Adrenal gland (tissue), 12 donors: ENCODE measurements around the gene LRRC26. TPM values are rescaled to one million over a fixed set of nuclear protein-coding genes. Genes with fewer than 3 reads are reported as not detected.

Experiments used
- DNase-seq, 7 donors: peaks; one replicate each; pipeline ENCODE4 v3.0.0-alpha.2; 2019 to 2020
- H3K27ac ChIP-seq, 5 donors: fragments of 200-600 bp; sonication (generic) in 4 of 5; 1 replicate in 3 of 5; 2 replicates in 2 of 5; pipeline versions ENCODE4 v1.5.1 to v1.8.0; 2016 to 2020; ENCODE audit warnings: mild to moderate bottlenecking in 1 of 5
- H3K27me3 ChIP-seq: fragments of 200-600 bp; 2 replicates; pipeline ENCODE4 v1.8.0; 2021
- H3K36me3 ChIP-seq, 2 donors: fragments of 200-600 bp; replicated peaks in 1 of 2; 1 replicate in 1 of 2; 2 replicates in 1 of 2; pipeline versions ENCODE4 v1.5.1 to v1.8.0; 2018 to 2022
- H3K4me1 ChIP-seq, 2 donors: fragments of 200-600 bp; replicated peaks in 1 of 2; 1 replicate in 1 of 2; 2 replicates in 1 of 2; pipeline versions ENCODE4 v1.5.1 to v1.8.0; 2018 to 2021
- H3K4me3 ChIP-seq, 4 donors: fragments of 200-600 bp; sonication (generic) in 3 of 4; one replicate each; pipeline ENCODE4 v1.5.1; 2016 to 2018
- H3K9me3 ChIP-seq, 3 donors: fragments of 200-600 bp; sonication (generic) in 1 of 3; replicated peaks in 1 of 3; 1 replicate in 2 of 3; 2 replicates in 1 of 3; pipeline versions ENCODE4 v1.5.1 to v1.8.0; 2016 to 2021
- POLR2A ChIP-seq, 2 donors: fragments of 450-650 bp; IDR thresholded peaks; one replicate each; pipeline ENCODE4 v1.6.1; 2017; ENCODE audit warnings: antibody characterized with exemption in 2 of 2, mild to moderate bottlenecking in 2 of 2, moderate library complexity in 1 of 2
- whole genome bisulfite sequencing, 4 donors: extraction: QIAGEN DNeasy Blood & Tissue Kit in 2 of 4; methylation state at CpG; one replicate each; pipeline versions ENCODE4 v1.1.5 to v1.1.7; 2013 to 2017; 5-methylcytosine and 5-hydroxymethylcytosine counted together
- intact Hi-C, 2 donors: fragments of 100-400 bp; cut with DNase I; formaldehyde crosslinking; loops; one replicate each; pipeline versions ENCODE4 v1.14.1 to v1.15.0; 2022 to 2023
- polyA plus RNA-seq, 3 donors: library from polyadenylated mRNA; stranded (reverse); fragments of 200-250 nt in 2 of 3; fragments of 350-450 nt in 1 of 3; fragmentation: Illumina TruSeq in 1 of 3; extraction: RNeasy Lipid Tissue Mini Kit (QIAGEN cat#74804) in 1 of 3; gene quantifications; one replicate each; pipeline ENCODE4 v1.2.3, GENCODE V29; 2013 to 2014
- total RNA-seq, 9 donors: library from RNA; depleted of rRNA in 4 of 9; stranded (reverse); fragments of >200 nt in 4 of 9; fragments of 120-200 nt in 1 of 9; fragmentation: NEBNext Ultra II Directional in 1 of 9; extraction: Animal tissue kit (Norgen Biotek cat#: 25700) in 1 of 9; gene quantifications; one replicate each; pipeline versions ENCODE4 v1.1.0 to v1.2.4, GENCODE V29; 2013 to 2023
- TF ChIP-seq, protein P1 (sequence below), 6 experiments: fragments of 450-650 bp in 4 of 6; fragments of 200-600 bp in 2 of 6; sonication (generic) in 1 of 6; IDR thresholded peaks; 1 replicate in 5 of 6; 2 replicates in 1 of 6; pipeline versions ENCODE4 v1.5.1 to v1.8.0; 2016 to 2021; ENCODE audit warnings: antibody characterized with exemption in 6 of 6, mild to moderate bottlenecking in 2 of 6, moderate library complexity in 1 of 6
- donor health status: healthy with polysubstance abuse.
- donor health status: Bipolar disorder and iron deficiency.
- donor health status: DM: yes; HTN: yes; CAD: no.
- donor health status: DM: no; HTN: no; CAD: no.
- donor health status: DM: no; HTN: no; CAD: no.
- donor health status: DM: yes; HTN: yes; CAD: no.

The LRRC26 gene
- total and polyA plus RNA-seq, 12 donors: not detected

DNA sequence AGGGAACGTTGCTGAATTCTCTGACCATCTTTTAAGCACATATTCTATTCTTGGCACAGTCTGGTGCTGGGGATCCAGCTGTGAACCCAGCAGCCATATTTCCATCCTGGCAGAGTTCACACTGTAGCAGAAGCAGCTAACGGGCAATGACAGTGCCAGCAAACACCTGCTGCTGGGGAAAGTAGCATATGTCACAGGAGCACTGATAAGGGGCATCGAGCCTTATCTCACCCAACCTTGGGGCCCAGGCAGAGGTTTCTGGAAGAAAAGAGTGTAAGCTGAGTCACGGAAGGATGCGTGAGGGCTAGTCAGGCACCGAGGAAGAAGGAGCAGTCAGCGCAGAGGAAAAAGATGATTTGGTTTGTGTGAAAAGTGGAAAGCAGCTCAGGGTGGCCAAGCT lies 36.8 kb upstream of the LRRC26 start:
- H3K4me1 ChIP-seq: peaks cover 9 to 41% of the 10 kb centered on the region in 2 donors
- DNase-seq: no peak
- no peaks in the 10 kb centered on the region for H3K9me3 ChIP-seq
- intact Hi-C loops: no loop called here
- H3K36me3 ChIP-seq: no peaks in the 10 kb centered on the region
- no peak overlapping the region for H3K27ac ChIP-seq
- H3K27me3 ChIP-seq: no peaks in the 10 kb centered on the region
- H3K4me3 ChIP-seq: peak overlapping the region in 1 of 4 donors; percentile 98
- WGBS, 4 donors: 69 to 77% (median 74%) methylated on average over 7 of the region's 7 CpGs
- TF ChIP-seq, protein P1, sequence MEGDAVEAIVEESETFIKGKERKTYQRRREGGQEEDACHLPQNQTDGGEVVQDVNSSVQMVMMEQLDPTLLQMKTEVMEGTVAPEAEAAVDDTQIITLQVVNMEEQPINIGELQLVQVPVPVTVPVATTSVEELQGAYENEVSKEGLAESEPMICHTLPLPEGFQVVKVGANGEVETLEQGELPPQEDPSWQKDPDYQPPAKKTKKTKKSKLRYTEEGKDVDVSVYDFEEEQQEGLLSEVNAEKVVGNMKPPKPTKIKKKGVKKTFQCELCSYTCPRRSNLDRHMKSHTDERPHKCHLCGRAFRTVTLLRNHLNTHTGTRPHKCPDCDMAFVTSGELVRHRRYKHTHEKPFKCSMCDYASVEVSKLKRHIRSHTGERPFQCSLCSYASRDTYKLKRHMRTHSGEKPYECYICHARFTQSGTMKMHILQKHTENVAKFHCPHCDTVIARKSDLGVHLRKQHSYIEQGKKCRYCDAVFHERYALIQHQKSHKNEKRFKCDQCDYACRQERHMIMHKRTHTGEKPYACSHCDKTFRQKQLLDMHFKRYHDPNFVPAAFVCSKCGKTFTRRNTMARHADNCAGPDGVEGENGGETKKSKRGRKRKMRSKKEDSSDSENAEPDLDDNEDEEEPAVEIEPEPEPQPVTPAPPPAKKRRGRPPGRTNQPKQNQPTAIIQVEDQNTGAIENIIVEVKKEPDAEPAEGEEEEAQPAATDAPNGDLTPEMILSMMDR (IDR thresholded peaks at IDR 0.05): no peak
- no peak for TF ChIP-seq POLR2A (IDR thresholded peaks at IDR 0.05)

DNA sequence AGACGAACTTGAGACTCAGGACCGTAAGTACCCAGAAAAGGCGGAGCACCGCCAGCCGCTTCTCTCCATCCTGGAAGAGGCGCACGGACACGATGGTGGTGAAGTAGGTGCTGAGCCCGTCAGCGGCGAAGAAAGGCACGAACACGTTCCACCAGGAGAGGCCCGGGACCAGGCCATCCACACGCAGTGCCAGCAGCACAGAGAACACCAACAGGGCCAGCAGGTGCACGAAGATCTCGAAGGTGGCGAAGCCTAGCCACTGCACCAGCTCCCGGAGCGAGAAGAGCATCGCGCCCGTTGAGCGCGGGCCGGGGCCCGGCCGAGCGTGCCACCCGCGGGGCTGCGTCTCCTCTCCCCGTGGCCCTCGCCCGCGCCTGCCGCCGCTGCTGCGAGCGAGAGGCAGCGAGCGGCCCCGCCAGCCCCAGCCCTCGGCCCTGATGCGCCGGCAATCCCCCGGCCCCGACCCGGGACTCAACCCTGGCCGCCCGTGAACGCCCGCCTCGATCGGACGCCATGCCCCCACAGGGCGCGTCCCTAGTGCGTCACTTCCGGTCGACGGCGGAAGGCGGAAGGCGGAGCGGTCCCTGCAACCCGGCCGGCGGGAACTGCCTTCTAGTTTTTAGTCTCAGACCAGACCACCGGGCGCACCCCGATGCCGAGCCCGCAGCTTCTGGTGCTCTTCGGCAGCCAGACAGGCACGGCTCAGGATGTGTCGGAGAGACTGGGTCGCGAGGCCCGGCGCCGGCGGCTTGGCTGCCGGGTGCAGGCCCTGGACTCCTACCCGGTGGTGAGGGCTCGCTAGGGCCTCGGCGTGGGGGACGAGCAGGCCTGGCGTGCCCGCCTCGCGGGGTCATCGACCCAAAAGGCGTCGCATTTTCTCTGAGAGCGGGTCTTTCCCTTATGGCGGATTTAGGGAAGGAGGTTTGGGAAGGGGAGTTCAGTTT lies 35.5 kb upstream of the LRRC26 start, which contains the start of the genes NDOR1 and TMEM203:
Gene NDOR1 (plus strand): TSS at position 575 of the 944 bp plus-strand sequence. CDS start 78 bp downstream, at position 653.
Gene TMEM203 (minus strand): TSS at position 523 of the 944 bp plus-strand sequence. CDS start 234 bp downstream, at position 289.
- Histone ChIP-seq H3K4me3 (peak within 1 kb of the TSS; percentile 44 to 98 (median 76)), H3K9me3 (no peaks in the 10 kb centered on the region), H3K27me3 (no peaks in the 10 kb centered on the region), H3K27ac (peak within 1 kb of the TSS in 4 of 5 donors; percentile 70 to 97 (median 78)), H3K36me3 (no peaks in the 10 kb centered on the region), H3K4me1 (peaks cover 15 to 47% of the 10 kb centered on the region in 2 donors)
- TF ChIP-seq POLR2A (IDR thresholded peaks at IDR 0.05): peak in 1 of 2 donors; percentile 61
- TF ChIP-seq, protein P1 (IDR thresholded peaks at IDR 0.05): no peak
- WGBS, 4 donors: 0 to 1% (median 0%) methylated on average over 10 to 98 of the region's 98 CpGs
- DNase-seq: peak; percentile 88 to 95 (median 93)
- intact Hi-C loops: no loop called here

DNA sequence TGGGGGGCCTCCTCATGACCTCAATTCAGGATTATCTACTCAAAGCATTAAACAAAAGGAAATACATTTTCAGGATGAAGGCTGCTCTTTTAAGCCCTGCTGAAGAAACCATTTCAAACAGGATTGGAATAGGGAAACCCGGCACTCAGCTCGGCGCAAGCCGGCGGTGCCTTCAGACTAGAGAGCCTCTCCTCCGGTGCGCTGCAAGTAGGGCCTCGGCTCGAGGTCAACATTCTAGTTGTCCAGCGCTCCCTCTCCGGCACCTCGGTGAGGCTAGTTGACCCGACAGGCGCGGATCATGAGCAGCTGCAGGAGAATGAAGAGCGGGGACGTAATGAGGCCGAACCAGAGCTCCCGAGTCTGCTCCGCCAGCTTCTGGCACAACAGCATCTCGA lies 34.9 kb upstream of the LRRC26 start:
- TF ChIP-seq POLR2A (IDR thresholded peaks at IDR 0.05): no peak
- TF ChIP-seq, protein P1 (IDR thresholded peaks at IDR 0.05): no peak
- intact Hi-C loops: no loop called here
- Histone ChIP-seq H3K36me3 (no peaks in the 10 kb centered on the region), H3K9me3 (no peaks in the 10 kb centered on the region), H3K4me3 (peak overlapping the region; percentile 44 to 98 (median 76)), H3K4me1 (peaks cover 15 to 47% of the 10 kb centered on the region in 2 donors), H3K27me3 (no peaks in the 10 kb centered on the region), H3K27ac (peak overlapping the region in 4 of 5 donors; percentile 70 to 97 (median 78))
- DNase-seq: no peak
- 10 to 28% (median 15%) methylated on average over 11 to 21 of the region's 21 CpGs for WGBS, 4 donors

DNA sequence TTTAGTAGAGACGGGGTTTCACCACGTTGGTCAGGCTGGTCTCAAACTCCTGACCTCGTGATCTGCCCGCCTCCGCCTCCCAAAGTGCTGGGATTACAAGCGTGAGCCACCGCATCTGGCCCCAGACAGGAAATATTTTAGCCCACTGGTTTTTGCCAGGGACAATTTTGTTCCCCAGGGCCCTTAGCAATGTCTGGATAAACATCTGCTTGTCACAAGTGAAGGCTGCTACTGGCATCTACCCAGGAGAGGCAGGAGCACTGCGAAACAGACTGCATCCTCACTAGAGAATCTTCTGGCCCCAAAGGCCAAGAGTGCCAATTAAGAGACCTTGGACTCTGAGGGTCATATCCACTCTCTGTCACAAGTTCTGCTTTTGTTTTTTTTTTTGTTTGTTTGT lies 33.1 kb upstream of the LRRC26 start:
- Histone ChIP-seq H3K27ac (no peak overlapping the region), H3K4me3 (no peak overlapping the region), H3K27me3 (no peaks in the 10 kb centered on the region), H3K36me3 (no peaks in the 10 kb centered on the region), H3K4me1 (peaks cover 15 to 64% of the 10 kb centered on the region in 2 donors), H3K9me3 (no peaks in the 10 kb centered on the region)
- 69 to 82% (median 78%) methylated on average over 8 of the region's 8 CpGs for WGBS, 4 donors
- intact Hi-C loops: no loop called here
- no peak for TF ChIP-seq POLR2A (IDR thresholded peaks at IDR 0.05)
- TF ChIP-seq, protein P1 (IDR thresholded peaks at IDR 0.05): no peak
- DNase-seq: no peak
